DOHH2 (cell line): Measurements from ENCODE around the gene GPR157.

Experiments used
- CTCF ChIP-seq: fragments of 200-600 bp; sonication (generic); IDR thresholded peaks from one replicate; pipeline ENCODE4 v1.5.1; 2014; ENCODE audit warnings: antibody characterized with exemption, mild to moderate bottlenecking, low read depth, low read length; ENCODE audit not compliant: poor library complexity, severe bottlenecking
- EZH2phosphoT487 ChIP-seq: fragments of 200-600 bp; sonication (generic); IDR thresholded peaks from 2 replicates; pipeline ENCODE4 v1.6.1; 2017; ENCODE audit warnings: borderline replicate concordance, mild to moderate bottlenecking, antibody characterized with exemption, low read length, moderate library complexity, mixed read lengths

- no peak for TF ChIP-seq CTCF
- no peak for TF ChIP-seq EZH2phosphoT487
Observed at GRCh38 chr1:9129266-9130041, 552 bp upstream of the GPR157 start.
